ENCODE measurements around the gene TSGA10.

Gene TSGA10

DNA sequence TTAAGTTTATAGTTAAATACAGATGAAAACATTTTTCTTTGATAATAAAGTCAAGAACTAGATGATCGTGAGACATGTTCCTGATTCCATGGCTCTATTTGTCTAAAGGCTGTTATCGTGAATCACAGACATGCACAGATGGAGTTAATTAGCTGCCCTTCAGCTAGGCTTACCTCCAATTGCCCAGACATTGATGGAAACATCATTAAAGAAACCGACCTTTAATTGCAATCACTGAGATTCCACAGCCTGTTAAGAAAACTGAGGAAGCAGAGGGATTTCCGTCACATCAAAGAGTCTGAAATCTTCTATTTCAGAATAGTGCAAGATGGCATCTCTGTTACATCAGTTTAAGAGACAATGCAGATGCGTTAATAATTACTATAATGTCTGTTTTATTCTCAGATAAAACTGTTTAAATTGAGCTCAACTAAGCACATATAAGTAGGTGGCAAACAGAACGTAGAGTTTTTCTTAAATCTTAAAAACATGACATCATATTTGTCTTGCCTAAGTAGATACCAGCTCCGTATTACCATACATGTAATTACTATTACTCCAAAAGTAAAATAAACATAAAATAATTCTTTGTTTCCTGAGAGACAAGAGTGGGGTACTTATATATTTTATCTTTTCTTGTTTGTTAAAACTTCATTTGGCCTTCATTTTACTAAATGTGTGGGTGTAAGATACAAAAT is 194.8 kb downstream of the TSGA10 start:
- H3K36me3 ChIP-seq (ENCODE audit: insufficient read depth, low read depth, low read length) = no peaks in the 10 kb centered on the region
- no peaks in the 10 kb centered on the region; the same call in 1 of the 2 replicates for H3K9me3 ChIP-seq (ENCODE audit: insufficient read depth, low read depth, low read length)
- H3K27ac ChIP-seq (ENCODE audit: low read length) = no peak overlapping the region
- H3K27me3 ChIP-seq (ENCODE audit: insufficient read depth, low read length) = no peaks in the 10 kb centered on the region
- H3K4me1 ChIP-seq (ENCODE audit: insufficient read depth, low read length) = no peaks in the 10 kb centered on the region
- H3K9ac ChIP-seq (ENCODE audit: low read depth, low read length) = no peak overlapping the region
- no peak overlapping the region for H3K4me3 ChIP-seq (ENCODE audit: low read length)

DNA sequence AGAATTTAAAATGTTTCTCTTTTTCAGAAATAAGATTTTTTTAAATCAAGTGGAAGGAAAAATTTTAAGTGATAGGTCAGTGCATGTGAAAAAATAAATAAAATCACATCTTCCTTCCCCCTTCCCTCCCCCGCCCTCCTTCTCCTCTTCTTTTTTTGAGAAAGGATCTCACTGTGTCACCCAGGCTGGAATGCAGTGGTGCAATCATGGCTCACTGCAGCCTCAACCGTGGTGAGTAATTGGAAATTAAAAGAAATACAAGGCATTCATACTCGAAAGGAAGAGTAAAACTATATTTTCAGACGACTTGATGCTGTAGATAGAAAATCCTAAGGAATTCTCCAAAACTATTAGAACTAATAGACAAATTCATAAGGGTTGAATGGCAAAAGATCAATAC is 201.8 kb downstream of the TSGA10 start:
- Histone ChIP-seq H3K27ac (ENCODE audit: low read length) (no peak overlapping the region), H3K36me3 (ENCODE audit: insufficient read depth, low read depth, low read length) (no peaks in the 10 kb centered on the region), H3K27me3 (ENCODE audit: insufficient read depth, low read length) (no peaks in the 10 kb centered on the region), H3K9ac (ENCODE audit: low read depth, low read length) (no peak overlapping the region), H3K4me3 (ENCODE audit: low read length) (no peak overlapping the region), H3K9me3 (ENCODE audit: insufficient read depth, low read depth, low read length) (no peaks in the 10 kb centered on the region), H3K4me1 (ENCODE audit: insufficient read depth, low read length) (no peaks in the 10 kb centered on the region)

DNA sequence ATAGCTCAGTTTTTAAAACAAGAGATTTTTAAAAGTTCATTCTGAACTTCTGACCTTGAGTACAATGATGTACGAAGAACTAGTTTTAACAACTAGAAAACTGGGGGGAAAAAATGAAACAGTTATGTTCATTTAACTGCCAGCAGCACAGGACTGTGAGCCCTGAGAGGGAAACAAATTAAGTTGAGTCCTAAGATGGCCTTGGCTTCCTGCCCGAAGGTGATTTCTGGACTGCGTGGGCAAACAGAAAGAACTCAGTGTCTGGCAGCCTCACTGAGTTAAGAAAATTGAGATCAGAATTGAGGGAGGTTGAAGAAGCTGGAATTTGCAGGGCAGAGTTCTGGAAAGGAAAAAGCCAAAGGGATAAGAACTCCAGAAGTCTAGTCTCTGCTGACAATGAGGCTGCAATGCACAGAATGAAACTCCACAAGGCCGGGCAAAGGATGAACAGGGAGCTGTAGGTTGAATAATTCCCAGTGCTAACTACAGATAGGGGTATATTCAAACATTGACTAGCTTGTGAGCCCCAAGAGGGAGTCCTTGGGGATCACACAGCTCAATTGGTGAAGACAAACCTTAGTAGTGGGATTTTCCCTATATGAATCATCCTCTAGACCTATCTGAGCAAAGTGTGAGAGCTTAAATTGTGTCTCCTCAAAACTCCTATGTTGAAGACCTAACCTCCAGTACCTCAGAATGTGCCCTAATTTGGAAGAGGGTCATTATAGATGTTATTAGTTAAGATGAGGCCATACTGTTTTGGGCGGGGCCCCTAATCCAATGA is 205.6 kb downstream of the TSGA10 start:
- no peak overlapping the region for H3K4me3 ChIP-seq (ENCODE audit: low read length)
- H3K27ac ChIP-seq (ENCODE audit: low read length) = no peak overlapping the region
- no peaks in the 10 kb centered on the region for H3K9me3 ChIP-seq (ENCODE audit: insufficient read depth, low read depth, low read length)
- H3K4me1 ChIP-seq (ENCODE audit: insufficient read depth, low read length) = no peaks in the 10 kb centered on the region
- H3K9ac ChIP-seq (ENCODE audit: low read depth, low read length) = no peak overlapping the region
- H3K27me3 ChIP-seq (ENCODE audit: insufficient read depth, low read length) = no peaks in the 10 kb centered on the region
- no peaks in the 10 kb centered on the region for H3K36me3 ChIP-seq (ENCODE audit: insufficient read depth, low read depth, low read length)

DNA sequence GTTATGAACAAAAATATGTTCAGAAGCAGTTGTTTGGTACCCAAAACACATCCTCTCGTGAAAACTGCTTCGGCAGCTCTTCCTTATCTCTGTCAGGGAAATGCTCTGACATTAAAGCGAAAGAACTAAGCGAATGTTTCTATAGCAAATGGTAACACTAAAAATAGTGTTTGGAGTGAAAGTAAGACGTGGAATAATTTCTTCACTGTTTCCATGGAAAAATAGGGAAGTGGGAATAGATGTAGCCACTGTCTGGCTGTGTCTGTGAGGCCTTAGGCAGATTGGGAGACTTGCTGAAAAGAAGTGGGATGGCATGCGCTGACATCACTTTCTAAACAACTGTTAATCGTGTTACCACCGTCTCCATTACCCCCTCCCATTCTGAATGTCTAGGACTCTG is 207.2 kb downstream of the TSGA10 start:
- Histone ChIP-seq H3K27ac (ENCODE audit: low read length) (no peak overlapping the region), H3K36me3 (ENCODE audit: insufficient read depth, low read depth, low read length) (no peaks in the 10 kb centered on the region), H3K4me3 (ENCODE audit: low read length) (no peak overlapping the region), H3K4me1 (ENCODE audit: insufficient read depth, low read length) (no peaks in the 10 kb centered on the region), H3K9me3 (ENCODE audit: insufficient read depth, low read depth, low read length) (no peaks in the 10 kb centered on the region), H3K27me3 (ENCODE audit: insufficient read depth, low read length) (no peaks in the 10 kb centered on the region), H3K9ac (ENCODE audit: low read depth, low read length) (no peak overlapping the region)
